Heart left ventricle (tissue), 16 donors: Measurements from ENCODE around the gene MTRF1L. TPM values are rescaled to one million over a fixed set of nuclear protein-coding genes. Genes with fewer than 3 reads are reported as not detected.
"Not testable (repeated sequence)": the region's sequence is repeated elsewhere in the genome, so short reads cannot be mapped to it uniquely, and the experiment has no call there.

Experiments
- ATAC-seq, 4 donors: fragments of 200-7000 bp; cut with Tn5 transposase; one replicate each; pipeline ENCODE4 v1.9.1; 2020 to 2022; ENCODE audit warnings: moderate library complexity in 4 of 4, mild to moderate bottlenecking in 3 of 4, moderate number of reproducible peaks in 1 of 4
- DNase-seq, 5 donors: peaks; one replicate each; pipeline ENCODE4 v3.0.0-alpha.2; 2020
- H3K27ac ChIP-seq, 12 donors: fragments of 200-600 bp; sonication (generic) in 4 of 12; one replicate each; pipeline versions ENCODE4 v1.5.0 to v1.8.0; 2016 to 2022; ENCODE audit warnings: mild to moderate bottlenecking in 2 of 12
- H3K27me3 ChIP-seq, 9 donors: fragments of 200-600 bp; sonication (generic) in 2 of 9; one replicate each; pipeline versions ENCODE4 v1.5.1 to v1.8.0; 2016 to 2022; ENCODE audit warnings: mild to moderate bottlenecking in 3 of 9
- H3K36me3 ChIP-seq, 9 donors: fragments of 200-600 bp; sonication (generic) in 2 of 9; one replicate each; pipeline versions ENCODE4 v1.5.0 to v1.8.0; 2018 to 2022; ENCODE audit warnings: mild to moderate bottlenecking in 2 of 9
- H3K4me1 ChIP-seq, 12 donors: fragments of 200-600 bp; sonication (generic) in 4 of 12; one replicate each; pipeline versions ENCODE4 v1.5.0 to v1.8.0; 2016 to 2022; ENCODE audit warnings: mild to moderate bottlenecking in 3 of 12
- H3K4me3 ChIP-seq, 12 donors: fragments of 200-600 bp; sonication (generic) in 4 of 12; one replicate each; pipeline versions ENCODE4 v1.5.0 to v1.8.0; 2017 to 2022; ENCODE audit warnings: mild to moderate bottlenecking in 9 of 12, moderate library complexity in 4 of 12
- H3K9me3 ChIP-seq, 12 donors: fragments of 200-600 bp; sonication (generic) in 4 of 12; one replicate each; pipeline versions ENCODE4 v1.5.0 to v1.8.0; 2016 to 2022; ENCODE audit warnings: mild to moderate bottlenecking in 1 of 12
- CTCF ChIP-seq, 12 donors: fragments of 200-600 bp; sonication (generic) in 4 of 12; IDR thresholded peaks; one replicate each; pipeline versions ENCODE4 v1.5.0 to v1.8.0; 2018 to 2022; ENCODE audit warnings: antibody characterized with exemption in 12 of 12, mild to moderate bottlenecking in 5 of 12
- POLR2A ChIP-seq, 2 donors: fragments of 450-650 bp; IDR thresholded peaks; one replicate each; pipeline ENCODE4 v1.6.1; 2017; ENCODE audit warnings: antibody characterized with exemption in 2 of 2, mild to moderate bottlenecking in 2 of 2, moderate library complexity in 2 of 2
- WGBS, 4 donors: extraction: QIAGEN DNeasy Blood & Tissue Kit in 2 of 4; methylation state at CpG; one replicate each; pipeline versions ENCODE4 v1.1.5 to v1.1.7; 2013 to 2018; 5-methylcytosine and 5-hydroxymethylcytosine counted together
- intact Hi-C, 10 donors: fragments of 100-400 bp; cut with DNase I; formaldehyde crosslinking; loops; one replicate each; pipeline versions ENCODE4 v1.11.1 to v1.14.2; 2022
- polyA plus RNA-seq, 2 donors: library from polyadenylated mRNA; stranded (reverse); fragments of 200-250 nt; gene quantifications; one replicate each; pipeline ENCODE4 v1.2.3, GENCODE V29; 2013
- total RNA-seq, 9 donors: library from RNA; depleted of rRNA in 2 of 9; stranded (reverse); fragments of >200 nt in 2 of 9; fragmentation: NEBNext Ultra II Directional in 3 of 9; extraction: Animal tissue kit (Norgen Biotek cat#: 25700) in 3 of 9; gene quantifications; one replicate each; pipeline versions ENCODE4 v1.1.0 to v1.2.4, GENCODE V29; 2016 to 2023
- donor health status: ischemic (EF 13 %, LVEDD 7.1; RV severe dilation, severe dysfunction).
- donor health status: healthy with polysubstance abuse.
- donor health status: DM: no; HTN: yes; CAD: no.
- donor health status: DM: no; HTN: no; CAD: no.
- donor health status: ischemic (EF 25% LVEDD 6.9; RV normal size, moderate dysfunction).
- donor health status: ischemic (EF 25% LVEDD 5.7; RV mildly dilated, moderate dysfunction).
- donor health status: healthy.
- donor health status: DM: yes; HTN: yes; CAD: no.
- donor health status: ischemic (EF 35%, LVEDD 5.7; RV mildly dilated, moderate dysfunction).
- donor health status: nonischemic (EF 11% LVEDD 7.7; RV severe dilation, severe dysfunction).
- donor health status: DM: yes; HTN: yes; CAD: no.
- donor health status: PGD.
- donor health status: ischemic (EF 29% LVEDD 5.4; RV normal size, mild dysfunction).
- donor health status: nonischemic (EF 23%, LVEDD 6.1; RV moderate dilation, normal function).

Gene MTRF1L
- total and polyA plus RNA-seq, 11 donors = 14.8 to 33.0 (median 22.7) TPM

GRCh38 chr6:153013438-153013837, 10.9 kb upstream of the MTRF1L start:
- TF ChIP-seq POLR2A (IDR thresholded peaks at IDR 0.05) = no peak
- no peak for TF ChIP-seq CTCF (IDR thresholded peaks at IDR 0.05)
- Histone ChIP-seq H3K27ac (no peak overlapping the region), H3K9me3 (no peaks in the 10 kb centered on the region), H3K27me3 (no peaks in the 10 kb centered on the region), H3K4me1 (no peaks in the 10 kb centered on the region), H3K4me3 (no peak overlapping the region), H3K36me3 (no peaks in the 10 kb centered on the region)
- intact Hi-C loops = loop anchor here in 1 of 10 donors (10.0 kb wide), 1 partner anchor 59 kb away; no protein-coding TSS in a partner anchor
- ATAC-seq (no peak), DNase-seq (no peak)
- WGBS, 4 donors = 70 to 84% (median 78%) methylated on average over 2 of the region's 2 CpGs

GRCh38 chr6:153012856-153013255, 10.3 kb upstream of the MTRF1L start:
- no peaks in the 10 kb centered on the region for H3K36me3 ChIP-seq
- DNase-seq = no peak
- H3K4me3 ChIP-seq = no peak overlapping the region
- H3K27ac ChIP-seq = no peak overlapping the region
- no peak for TF ChIP-seq POLR2A (IDR thresholded peaks at IDR 0.05)
- TF ChIP-seq CTCF (IDR thresholded peaks at IDR 0.05) = no peak
- no peaks in the 10 kb centered on the region for H3K9me3 ChIP-seq
- no peaks in the 10 kb centered on the region for H3K4me1 ChIP-seq
- ATAC-seq = no peak
- no peaks in the 10 kb centered on the region for H3K27me3 ChIP-seq
- WGBS, 4 donors = 90 to 92% (median 91%) methylated on average over 6 of the region's 6 CpGs
- intact Hi-C loops = loop anchor here in 1 of 10 donors (10.0 kb wide), 1 partner anchor 58 kb away; no protein-coding TSS in a partner anchor

- Histone ChIP-seq H3K36me3 (peaks cover 0 to 16% (median 2%) of the 10 kb centered on the region in 9 donors), H3K4me1 (peaks cover 4 to 54% (median 31%) of the 10 kb centered on the region in 12 donors), H3K27ac (peak overlapping the region; percentile 75 to 96 (median 90)), H3K4me3 (peak overlapping the region; percentile 60 to 89 (median 78)), H3K27me3 (no peaks in the 10 kb centered on the region), H3K9me3 (no peaks in the 10 kb centered on the region)
- ATAC-seq (peak in 3 of 4 donors; percentile 13 to 20 (median 13)), DNase-seq (no peak)
- 1 to 7% (median 2%) methylated on average over 6 of the region's 6 CpGs for WGBS, 4 donors
- TF ChIP-seq POLR2A (IDR thresholded peaks at IDR 0.05) (no peak), CTCF (IDR thresholded peaks at IDR 0.05) (no peak)
- intact Hi-C loops = loop anchor here in 2 of 10 donors (2.0 kb wide), 2 partner anchors 19 to 21 kb away; partner anchors contain the start of gene FBXO5 (in 1 of the 2)
These were observed 819 bp upstream of the MTRF1L start for GRCh38 chr6:153003366-153003690.

DNA sequence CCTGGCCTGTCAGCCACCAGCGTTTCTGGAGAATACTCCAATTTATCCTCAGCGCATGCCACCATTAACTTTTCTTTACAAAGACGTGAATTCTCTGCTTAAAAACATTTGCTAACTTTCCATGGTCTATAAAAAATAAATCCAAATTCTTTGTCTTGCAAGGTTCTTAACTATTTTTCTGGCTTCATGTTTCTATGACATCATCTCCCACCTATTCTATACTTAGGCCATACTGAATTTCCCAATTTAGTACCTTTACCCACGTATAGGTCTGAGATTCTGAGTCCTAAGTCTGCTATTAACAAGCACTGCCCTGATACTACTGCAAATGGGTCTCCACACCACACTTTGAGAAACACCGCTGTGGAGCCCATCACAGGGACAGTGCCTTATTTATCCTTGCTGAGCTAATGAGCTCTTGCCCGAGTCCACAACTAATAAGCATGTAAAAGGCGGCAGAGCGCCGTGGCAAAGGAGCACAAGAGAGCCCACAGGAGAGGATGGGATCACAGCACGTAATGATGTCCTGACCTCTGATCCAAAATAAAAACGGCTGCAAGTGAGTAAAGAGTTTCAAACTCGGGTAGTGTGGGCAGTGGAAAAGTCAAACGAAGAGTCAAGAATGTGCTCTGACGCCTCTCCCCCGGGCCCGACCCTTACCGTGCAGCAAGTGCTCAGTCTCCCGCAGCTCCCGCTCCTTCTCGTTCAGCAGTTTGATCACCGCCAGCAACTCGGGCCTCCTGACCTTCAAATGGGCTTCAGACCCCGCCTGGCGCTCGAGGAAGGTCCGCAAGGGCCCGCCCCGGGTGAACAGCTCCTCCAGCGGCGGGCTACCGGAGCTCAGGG, 519 bp downstream of the MTRF1L start:
- Histone ChIP-seq H3K36me3 (peaks cover 0 to 29% (median 15%) of the 10 kb centered on the region in 9 donors), H3K4me1 (peaks cover 4 to 60% (median 33%) of the 10 kb centered on the region in 12 donors), H3K9me3 (no peaks in the 10 kb centered on the region), H3K27ac (peak overlapping the region; percentile 75 to 96 (median 90)), H3K4me3 (peak overlapping the region; percentile 60 to 89 (median 78)), H3K27me3 (no peaks in the 10 kb centered on the region)
- DNase-seq = no peak
- peak in 3 of 4 donors; percentile 5 to 54 (median 12) for ATAC-seq
- intact Hi-C loops = loop anchor here in 4 of 10 donors (1.0 to 2.0 kb wide), 4 partner anchors 15 to 19 kb away; partner anchors contain the start of gene FBXO5 (in 2 of the 4)
- WGBS, 4 donors = 3 to 4% (median 3%) methylated on average over 14 to 25 of the region's 31 CpGs
- TF ChIP-seq CTCF (IDR thresholded peaks at IDR 0.05) (peak in 1 of 12 donors; percentile 18), POLR2A (IDR thresholded peaks at IDR 0.05) (no peak)

GRCh38 chr6:153000790-153001189, 1.7 kb downstream of the MTRF1L start:
- Histone ChIP-seq H3K4me3 (peak overlapping the region in 8 of 12 donors; percentile 60 to 87 (median 78)), H3K36me3 (peaks cover 0 to 41% (median 27%) of the 10 kb centered on the region in 9 donors), H3K27ac (peak overlapping the region in 1 of 12 donors; percentile 93), H3K4me1 (peaks cover 4 to 60% (median 37%) of the 10 kb centered on the region in 12 donors)
- intact Hi-C loops = loop anchor here in 1 of 10 donors (2.0 kb wide), 1 partner anchor 14 kb away; no protein-coding TSS in a partner anchor
- H3K27me3 ChIP-seq, ATAC-seq, H3K9me3 ChIP-seq, DNase-seq: not testable (repeated sequence)
- WGBS, 4 donors = 91 to 96% (median 94%) methylated on average over 9 of the region's 9 CpGs
